PC-3 (cell line): ENCODE measurements around the gene MAP2K5. TPM values are rescaled to one million over a fixed set of nuclear protein-coding genes. Genes with fewer than 3 reads are reported as not detected.

Experiments used
- ATAC-seq: fragments of 200-7000 bp; cut with Tn5 transposase; 2 replicates; pipeline ENCODE4 v1.9.1; 2020; ENCODE audit warnings: mild to moderate bottlenecking, moderate library complexity
- BruUV-seq: library from RNA; stranded (reverse); fragments of 400-500 nt; replicated peaks from 2 replicates; lab custom pipeline; 2021; lab: Mats Ljungman, UMichigan
- CTCF ChIA-PET: fragments of 300-600 bp; sonication (Branson Sonifier 250); formaldehyde crosslinking; loops from one replicate; lab custom pipeline; 2022; ENCODE audit warnings: antibody characterized with exemption; lab: Charles Lee
- POLR2A ChIA-PET: fragments of 300-600 bp; sonication (Branson Sonifier 250); formaldehyde crosslinking; loops from one replicate; lab custom pipeline; 2022; ENCODE audit warnings: antibody characterized with exemption; ENCODE audit not compliant: unreplicated experiment; lab: Charles Lee
- DNase-seq: peaks from one replicate; pipeline ENCODE4 v3.0.0-alpha.2; 2015
- H2AFZ ChIP-seq: fragments of 300-600 bp; sonication (generic); 2 replicates; pipeline ENCODE4 v1.6.0; 2016; ENCODE audit warnings: antibody characterized with exemption, low read length
- H3F3A ChIP-seq: fragments of 300-600 bp; sonication (generic); one replicate; pipeline ENCODE4 v1.6.0; 2017; ENCODE audit warnings: antibody characterized with exemption, low read length, control low read depth, mild to moderate bottlenecking; ENCODE audit not compliant: unreplicated experiment
- H3K27ac ChIP-seq: fragments of 300-600 bp; sonication (generic); 2 replicates; pipeline ENCODE4 v1.5.1; 2016; ENCODE audit warnings: mild to moderate bottlenecking, low read length
- H3K27me3 ChIP-seq: fragments of 300-600 bp; sonication (generic); 2 replicates; pipeline ENCODE4 v1.6.1; 2016; ENCODE audit warnings: low read length, mixed read lengths
- H3K36me3 ChIP-seq: fragments of 300-600 bp; sonication (generic); 2 replicates; pipeline ENCODE4 v1.6.1; 2016; ENCODE audit warnings: low read depth, mixed run types, low read length, mixed read lengths
- H3K4me1 ChIP-seq: fragments of 300-600 bp; sonication (generic); 2 replicates; pipeline ENCODE4 v1.5.1; 2016; ENCODE audit warnings: low read length; ENCODE audit not compliant: insufficient read depth
- H3K4me2 ChIP-seq: fragments of 300-600 bp; sonication (generic); 2 replicates; pipeline ENCODE4 v1.6.0; 2016; ENCODE audit warnings: low read length
- H3K4me3 ChIP-seq: fragments of 300-600 bp; sonication (generic); 2 replicates; pipeline ENCODE4 v1.5.1; 2016; ENCODE audit warnings: mild to moderate bottlenecking, low read length, mixed read lengths
- H3K79me2 ChIP-seq: fragments of 300-600 bp; sonication (generic); 2 replicates; pipeline ENCODE4 v1.6.1; 2017; ENCODE audit warnings: low read length, mixed read lengths
- H3K9ac ChIP-seq: fragments of 300-600 bp; sonication (generic); 2 replicates; pipeline ENCODE4 v1.6.0; 2016; ENCODE audit warnings: mild to moderate bottlenecking, low read length
- H3K9me2 ChIP-seq: fragments of 300-600 bp; sonication (generic); replicated peaks from 2 replicates; pipeline ENCODE4 v1.6.1; 2016; ENCODE audit warnings: mixed run types, low read length, mixed read lengths
- H3K9me3 ChIP-seq: fragments of 300-600 bp; sonication (generic); 2 replicates; pipeline ENCODE4 v1.6.1; 2016; ENCODE audit warnings: low read length, mixed read lengths
- H4K20me1 ChIP-seq: fragments of 300-600 bp; sonication (generic); 2 replicates; pipeline ENCODE4 v1.6.1; 2016; ENCODE audit warnings: low read length, mixed read lengths
- CTCF ChIP-seq: fragments of 300-600 bp; sonication (generic); conservative IDR thresholded peaks from 2 replicates; pipeline ENCODE4 v1.5.1; 2017; ENCODE audit warnings: antibody characterized with exemption, low read depth, mild to moderate bottlenecking, low read length
- EZH2 ChIP-seq: fragments of 300-600 bp; sonication (generic); IDR thresholded peaks from one replicate; pipeline ENCODE4 v1.6.1; 2017; ENCODE audit warnings: antibody characterized with exemption, mild to moderate bottlenecking, low read length; ENCODE audit not compliant: unreplicated experiment
- EZH2phosphoT487 ChIP-seq: fragments of 300-600 bp; sonication (generic); IDR thresholded peaks from 2 replicates; pipeline ENCODE4 v1.6.1; 2018; ENCODE audit warnings: mild to moderate bottlenecking, antibody characterized with exemption, low read length, borderline replicate concordance
- intact Hi-C: fragments of 100-400 bp; cut with micrococcal nuclease; formaldehyde crosslinking; loops from 2 replicates; pipeline ENCODE4 v1.9.0; 2023
- total RNA-seq: library from RNA; depleted of rRNA; stranded (reverse); fragments of >200 nt; gene quantifications from 2 replicates; pipeline ENCODE4 v1.2.3, GENCODE V29; 2014

MAP2K5 gene
- total RNA-seq, 1 experiment from 2014 or later = 5.5 TPM

GRCh38 chr15:67608638-67608959 lies 66.1 kb downstream of the MAP2K5 start:
- BruUV-seq = no TSS peak
- Histone ChIP-seq H2AFZ (no peak overlapping the region), H4K20me1 (no peaks in the 10 kb centered on the region), H3K4me2 (no peak overlapping the region), H3K9ac (no peak overlapping the region), H3K27ac (no peak overlapping the region), H3K36me3 (no peaks in the 10 kb centered on the region), H3F3A (no peaks in the 10 kb centered on the region), H3K79me2 (no peaks in the 10 kb centered on the region), H3K4me1 (no peaks in the 10 kb centered on the region), H3K27me3 (no peaks in the 10 kb centered on the region), H3K4me3 (no peak overlapping the region), H3K9me2 (no peaks in the 10 kb centered on the region), H3K9me3 (no peaks in the 10 kb centered on the region)
- TF ChIP-seq EZH2phosphoT487 = no peak
- TF ChIP-seq EZH2 = no peak
- no peak for TF ChIP-seq CTCF
- DNase-seq (no peak), ATAC-seq (no peak)
- intact Hi-C loops = no loop called here
- ChIA-PET CTCF (no interaction called here), POLR2A (no interaction called here)

GRCh38 chr15:67611370-67612369 lies 69.2 kb downstream of the MAP2K5 start:
- Histone ChIP-seq H3K9me3 (no peaks in the 10 kb centered on the region), H3K9ac (no peak overlapping the region), H3K9me2 (no peaks in the 10 kb centered on the region), H3K4me1 (no peaks in the 10 kb centered on the region), H4K20me1 (no peaks in the 10 kb centered on the region), H3K4me3 (no peak overlapping the region), H3K36me3 (no peaks in the 10 kb centered on the region), H3F3A (no peaks in the 10 kb centered on the region), H3K4me2 (no peak overlapping the region), H3K27me3 (no peaks in the 10 kb centered on the region), H2AFZ (no peak overlapping the region), H3K27ac (no peak overlapping the region), H3K79me2 (no peaks in the 10 kb centered on the region)
- intact Hi-C loops = no loop called here
- no TSS peak for BruUV-seq
- ATAC-seq (no peak), DNase-seq (no peak)
- ChIA-PET POLR2A (interaction anchor here (0.6 kb wide), 1 partner anchor 131 kb away, joined by 3 read pairs; no protein-coding TSS in a partner anchor), CTCF (interaction anchor here (0.7 kb wide), 1 partner anchor 40 kb away, joined by 5 read pairs; no protein-coding TSS in a partner anchor)
- no peak for TF ChIP-seq CTCF
- no peak for TF ChIP-seq EZH2phosphoT487
- no peak for TF ChIP-seq EZH2

GRCh38 chr15:67613211-67613610 lies 70.7 kb downstream of the MAP2K5 start:
- H4K20me1 ChIP-seq = no peaks in the 10 kb centered on the region
- H3K9ac ChIP-seq = no peak overlapping the region
- H3K9me3 ChIP-seq = no peaks in the 10 kb centered on the region
- intact Hi-C loops = no loop called here
- no peak overlapping the region for H3K4me3 ChIP-seq
- TF ChIP-seq EZH2phosphoT487 (no peak), EZH2 (no peak), CTCF (no peak)
- ChIA-PET POLR2A (no interaction called here), CTCF (no interaction called here)
- no peaks in the 10 kb centered on the region for H3K36me3 ChIP-seq
- no TSS peak for BruUV-seq
- no peak overlapping the region for H3K4me2 ChIP-seq
- no peaks in the 10 kb centered on the region for H3F3A ChIP-seq
- ATAC-seq (no peak), DNase-seq (no peak)
- no peaks in the 10 kb centered on the region for H3K79me2 ChIP-seq
- no peaks in the 10 kb centered on the region for H3K4me1 ChIP-seq
- H2AFZ ChIP-seq = no peak overlapping the region
- H3K27me3 ChIP-seq = no peaks in the 10 kb centered on the region
- H3K27ac ChIP-seq = no peak overlapping the region
- H3K9me2 ChIP-seq = no peaks in the 10 kb centered on the region
